ENCODE measurements around the gene PHKB. TPM values are rescaled to one million over a fixed set of nuclear protein-coding genes. Genes with fewer than 3 reads are reported as not detected.
"Not testable (repeated sequence)": the region's sequence is repeated elsewhere in the genome, so short reads cannot be mapped to it uniquely, and the experiment has no call there.

The PHKB gene
- total RNA-seq, 4 donors from 2014 or later: 110 to 198 (median 168) TPM

DNA sequence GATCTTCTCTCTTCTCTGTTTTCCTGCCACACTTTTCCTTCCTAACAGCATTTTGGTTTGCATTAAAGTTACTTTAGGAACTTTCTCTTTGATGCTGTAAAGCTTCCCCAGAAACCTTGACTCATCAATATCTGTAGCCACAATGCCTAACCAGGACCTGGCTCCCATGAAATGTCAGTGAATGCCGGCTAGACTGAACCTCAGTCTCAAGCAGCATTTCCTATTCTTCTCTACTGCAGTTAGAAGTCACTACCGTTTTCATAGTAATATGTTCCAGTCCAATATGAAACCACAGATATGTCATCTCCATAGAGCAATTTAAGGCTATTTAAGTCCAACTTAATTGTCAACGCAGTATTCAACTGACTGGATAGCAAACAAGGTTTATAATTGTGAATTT, 29.2 kb upstream of the PHKB start:
- no peaks in the 10 kb centered on the region for H3K9me3 ChIP-seq
- H3K4me1 ChIP-seq: no peaks in the 10 kb centered on the region
- TF ChIP-seq, protein P1, sequence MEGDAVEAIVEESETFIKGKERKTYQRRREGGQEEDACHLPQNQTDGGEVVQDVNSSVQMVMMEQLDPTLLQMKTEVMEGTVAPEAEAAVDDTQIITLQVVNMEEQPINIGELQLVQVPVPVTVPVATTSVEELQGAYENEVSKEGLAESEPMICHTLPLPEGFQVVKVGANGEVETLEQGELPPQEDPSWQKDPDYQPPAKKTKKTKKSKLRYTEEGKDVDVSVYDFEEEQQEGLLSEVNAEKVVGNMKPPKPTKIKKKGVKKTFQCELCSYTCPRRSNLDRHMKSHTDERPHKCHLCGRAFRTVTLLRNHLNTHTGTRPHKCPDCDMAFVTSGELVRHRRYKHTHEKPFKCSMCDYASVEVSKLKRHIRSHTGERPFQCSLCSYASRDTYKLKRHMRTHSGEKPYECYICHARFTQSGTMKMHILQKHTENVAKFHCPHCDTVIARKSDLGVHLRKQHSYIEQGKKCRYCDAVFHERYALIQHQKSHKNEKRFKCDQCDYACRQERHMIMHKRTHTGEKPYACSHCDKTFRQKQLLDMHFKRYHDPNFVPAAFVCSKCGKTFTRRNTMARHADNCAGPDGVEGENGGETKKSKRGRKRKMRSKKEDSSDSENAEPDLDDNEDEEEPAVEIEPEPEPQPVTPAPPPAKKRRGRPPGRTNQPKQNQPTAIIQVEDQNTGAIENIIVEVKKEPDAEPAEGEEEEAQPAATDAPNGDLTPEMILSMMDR (IDR thresholded peaks at IDR 0.05): no peak
- no peak for TF ChIP-seq POLR2A (IDR thresholded peaks at IDR 0.05)
- H3K36me3 ChIP-seq: no peaks in the 10 kb centered on the region
- no peak overlapping the region for H3K4me3 ChIP-seq (replicated peaks in 1 of 3)
- no peak for DNase-seq
- 88 to 96% methylated on average over 3 of the region's 3 CpGs for WGBS, 2 donors
- no peak overlapping the region for H3K27ac ChIP-seq
- intact Hi-C loops (cut with DNase I): no loop called here
- no peaks in the 10 kb centered on the region for H3K27me3 ChIP-seq

DNA sequence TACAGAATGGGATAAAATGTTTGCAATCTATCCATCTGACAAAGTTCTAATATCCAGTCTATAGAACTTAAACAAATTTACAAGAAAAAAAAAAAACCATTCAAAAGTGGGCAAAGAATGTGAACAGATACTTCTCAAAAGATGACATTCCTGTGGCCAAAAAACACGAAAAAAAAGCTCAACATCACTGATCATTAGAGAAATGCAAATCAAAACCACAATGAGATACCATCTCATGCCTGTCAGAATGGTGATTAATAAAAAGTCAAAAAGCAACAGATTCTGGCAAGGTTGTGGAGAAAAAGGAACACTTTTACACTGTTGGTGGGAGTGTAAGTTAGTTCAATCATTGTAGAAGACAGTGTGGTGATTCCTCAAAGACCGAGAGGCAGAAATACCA, 26.9 kb upstream of the PHKB start:
- H3K27ac ChIP-seq; H3K4me3 ChIP-seq (replicated peaks in 1 of 3); H3K9me3 ChIP-seq; intact Hi-C loops (cut with DNase I); H3K27me3 ChIP-seq; H3K36me3 ChIP-seq; DNase-seq; H3K4me1 ChIP-seq: not testable (repeated sequence)
- WGBS, 2 donors: 89 to 95% methylated on average over 2 of the region's 2 CpGs

DNA sequence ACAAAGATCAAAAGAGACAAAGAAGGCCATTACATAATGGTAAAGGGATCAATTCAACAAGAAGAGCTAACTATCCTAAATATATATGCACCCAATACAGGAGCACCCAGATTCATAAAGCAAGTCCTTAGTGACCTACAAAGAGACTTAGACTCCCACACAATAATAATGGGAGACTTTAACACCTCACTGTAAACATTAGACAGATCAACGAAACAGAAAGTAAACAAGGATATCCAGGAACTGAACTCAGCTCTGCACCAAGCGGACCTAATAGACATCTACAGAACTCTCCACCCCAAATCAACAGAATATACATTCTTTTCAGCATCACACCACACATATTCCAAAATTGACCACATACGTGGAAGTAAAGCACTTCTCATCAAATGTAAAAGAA, 21.1 kb upstream of the PHKB start:
- H3K4me3 ChIP-seq (replicated peaks in 1 of 3); H3K9me3 ChIP-seq; intact Hi-C loops (cut with DNase I); H3K27me3 ChIP-seq; H3K36me3 ChIP-seq; DNase-seq; H3K4me1 ChIP-seq; H3K27ac ChIP-seq: not testable (repeated sequence)
- WGBS, 2 donors: 88 to 93% methylated on average over 3 of the region's 3 CpGs

DNA sequence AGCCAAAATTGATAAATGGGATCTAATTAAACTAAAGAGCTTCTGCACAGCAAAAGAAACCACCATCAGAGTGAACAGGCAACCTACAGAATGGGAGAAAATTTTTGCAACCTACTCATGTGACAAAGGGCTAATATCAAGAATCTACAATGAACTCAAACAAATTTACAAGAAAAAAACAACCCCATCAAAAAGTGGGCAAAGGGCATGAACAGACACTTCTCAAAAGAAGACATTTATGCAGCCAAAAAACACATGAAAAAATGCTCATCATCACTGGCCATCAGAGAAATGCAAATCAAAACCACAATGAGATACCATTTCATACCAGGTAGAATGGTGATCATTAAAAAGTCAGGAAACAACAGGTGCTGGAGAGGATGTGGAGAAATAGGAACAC, 18.2 kb upstream of the PHKB start:
- DNase-seq; intact Hi-C loops (cut with DNase I): not testable (repeated sequence)

DNA sequence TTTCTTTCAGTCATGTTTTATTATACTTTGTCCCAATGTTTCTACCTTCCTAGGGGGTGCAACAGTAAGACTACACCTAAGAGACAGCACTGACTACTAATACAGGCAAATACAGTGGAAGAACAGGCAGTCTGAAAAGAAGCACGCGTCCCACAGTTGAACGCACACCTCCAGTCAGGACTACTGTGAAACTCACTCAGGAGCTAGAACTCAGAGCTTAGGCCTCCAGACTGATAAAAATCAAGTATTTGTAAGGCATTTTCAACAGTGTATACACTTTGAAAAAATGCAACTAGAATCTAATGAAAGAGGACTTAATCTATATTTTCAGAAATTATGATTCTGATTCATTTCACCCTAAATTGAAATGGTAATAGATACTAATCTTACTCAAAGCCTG, 14.7 kb upstream of the PHKB start:
- H3K27ac ChIP-seq: no peak overlapping the region
- 94 to 97% methylated on average over 3 of the region's 3 CpGs for WGBS, 2 donors
- no peak for TF ChIP-seq POLR2A (IDR thresholded peaks at IDR 0.05)
- TF ChIP-seq, protein P1 (IDR thresholded peaks at IDR 0.05): no peak
- peaks cover 9 to 12% of the 10 kb centered on the region in 2 donors for H3K36me3 ChIP-seq
- H3K9me3 ChIP-seq: no peaks in the 10 kb centered on the region
- H3K27me3 ChIP-seq: no peaks in the 10 kb centered on the region
- no peak overlapping the region for H3K4me3 ChIP-seq (replicated peaks in 1 of 3)
- H3K4me1 ChIP-seq: no peaks in the 10 kb centered on the region
- intact Hi-C loops (cut with DNase I): no loop called here
- DNase-seq: no peak

More for the DNA sequence above, 18.2 kb upstream of the PHKB start:
- not testable (repeated sequence) for H3K27me3 ChIP-seq; H3K4me3 ChIP-seq (replicated peaks in 1 of 3); H3K27ac ChIP-seq; H3K4me1 ChIP-seq; H3K9me3 ChIP-seq; H3K36me3 ChIP-seq

DNA sequence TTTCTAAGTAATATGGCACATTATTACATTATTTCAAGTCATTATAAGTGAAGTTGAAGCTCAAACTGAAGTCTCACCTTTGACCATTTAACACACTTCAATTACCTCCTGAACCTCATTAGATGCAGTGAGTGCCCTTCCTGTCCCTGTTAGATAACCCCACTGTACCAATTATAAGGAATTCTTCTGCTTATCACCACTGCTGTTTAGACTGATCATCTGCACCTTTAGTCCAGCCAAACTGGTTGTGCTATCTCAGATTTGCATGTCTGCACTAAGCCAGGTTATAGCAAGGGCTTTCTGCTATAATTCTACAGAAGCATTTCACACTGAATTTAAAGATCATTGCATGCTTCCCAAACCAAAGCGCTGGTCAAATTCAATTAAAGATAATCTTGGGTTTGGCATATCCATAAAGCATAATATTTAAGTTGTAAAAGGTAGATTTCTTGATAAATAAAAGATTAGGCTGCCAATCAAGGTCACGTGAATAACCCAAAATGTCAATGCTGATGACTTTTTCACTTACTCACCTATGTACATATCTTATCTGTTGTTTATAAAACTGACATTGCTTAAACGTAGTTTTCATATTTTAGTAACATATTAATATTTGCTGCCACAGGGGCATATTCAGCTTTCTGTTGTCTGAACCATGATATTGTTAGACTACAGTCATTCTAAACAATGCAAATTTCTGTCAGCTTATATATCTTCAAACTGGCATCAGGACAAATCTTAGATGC, 12.1 kb upstream of the PHKB start:
- no peak for TF ChIP-seq POLR2A (IDR thresholded peaks at IDR 0.05)
- TF ChIP-seq, protein P1 (IDR thresholded peaks at IDR 0.05): no peak
- Histone ChIP-seq H3K4me3 (replicated peaks in 1 of 3) (no peak overlapping the region), H3K27ac (no peak overlapping the region), H3K36me3 (peaks cover 23 to 27% of the 10 kb centered on the region in 2 donors), H3K4me1 (no peaks in the 10 kb centered on the region), H3K27me3 (no peaks in the 10 kb centered on the region), H3K9me3 (no peaks in the 10 kb centered on the region)
- 92 to 96% methylated on average over 3 of the region's 3 CpGs for WGBS, 2 donors
- no peak for DNase-seq
- intact Hi-C loops (cut with DNase I): no loop called here

Measured in thyroid gland (tissue), 4 donors.